Measurements from ENCODE around the gene ZNF808. TPM values are rescaled to one million over a fixed set of nuclear protein-coding genes. Genes with fewer than 3 reads are reported as not detected.
"Not testable (repeated sequence)": the region's sequence is repeated elsewhere in the genome, so short reads cannot be mapped to it uniquely, and the experiment has no call there.

ZNF808 gene
- polyA plus RNA-seq, 4 donors: 7.9 to 11.5 (median 10.4) TPM

- DNase-seq (ENCODE audit: low read depth in 4 of 4, low spot score in 3 of 4): not testable (repeated sequence)
Measured at GRCh38 chr19:52535385-52535770, 7.9 kb downstream of the ZNF808 start.

- DNase-seq (ENCODE audit: low read depth in 4 of 4, low spot score in 3 of 4): peak; percentile 59 to 63 (median 62)
Measured at GRCh38 chr19:52535771-52536447, 8.4 kb downstream of the ZNF808 start.

- DNase-seq (ENCODE audit: low read depth in 4 of 4, low spot score in 3 of 4): no peak
Measured at GRCh38 chr19:52536448-52536800, 9.0 kb downstream of the ZNF808 start.

- DNase-seq (ENCODE audit: low read depth in 4 of 4, low spot score in 3 of 4): not testable (repeated sequence)
Measured at GRCh38 chr19:52538815-52539214, 11.3 kb downstream of the ZNF808 start.

GRCh38 chr19:52541176-52541575 is 13.7 kb downstream of the ZNF808 start:
- DNase-seq (ENCODE audit: low read depth in 4 of 4, low spot score in 3 of 4): not testable (repeated sequence)

GRCh38 chr19:52541608-52542007 is 14.1 kb downstream of the ZNF808 start:
- no peak for DNase-seq (ENCODE audit: low read depth in 4 of 4, low spot score in 3 of 4)

GRCh38 chr19:52542541-52542940 is 15.1 kb downstream of the ZNF808 start:
- not testable (repeated sequence) for DNase-seq (ENCODE audit: low read depth in 4 of 4, low spot score in 3 of 4)

- no peak for DNase-seq (ENCODE audit: low read depth in 4 of 4, low spot score in 3 of 4)
Measured at GRCh38 chr19:52542984-52543664, 15.7 kb downstream of the ZNF808 start.

- no peak for DNase-seq (ENCODE audit: low read depth in 4 of 4, low spot score in 3 of 4)
Measured at GRCh38 chr19:52554216-52554971, 26.9 kb downstream of the ZNF808 start.

- DNase-seq (ENCODE audit: low read depth in 4 of 4, low spot score in 3 of 4): no peak
Measured at GRCh38 chr19:52557231-52557995, 29.9 kb downstream of the ZNF808 start.

GRCh38 chr19:52558732-52559445 is 31.4 kb downstream of the ZNF808 start:
- not testable (repeated sequence) for DNase-seq (ENCODE audit: low read depth in 4 of 4, low spot score in 3 of 4)

GRCh38 chr19:52561611-52562010 is 34.1 kb downstream of the ZNF808 start:
- not testable (repeated sequence) for DNase-seq (ENCODE audit: low read depth in 4 of 4, low spot score in 3 of 4)

- DNase-seq (ENCODE audit: low read depth in 4 of 4, low spot score in 3 of 4): no peak
Measured at GRCh38 chr19:52566121-52566520, 38.7 kb downstream of the ZNF808 start.

- DNase-seq (ENCODE audit: low read depth in 4 of 4, low spot score in 3 of 4): no peak
Measured at GRCh38 chr19:52566588-52566987, 39.1 kb downstream of the ZNF808 start.

GRCh38 chr19:52567921-52568320 is 40.5 kb downstream of the ZNF808 start:
- DNase-seq (ENCODE audit: low read depth in 4 of 4, low spot score in 3 of 4): no peak

GRCh38 chr19:52569638-52569999 is 42.2 kb downstream of the ZNF808 start:
- peak in 2 of 4 donors; percentile 20 to 36 for DNase-seq (ENCODE audit: low read depth in 4 of 4, low spot score in 3 of 4)

- peak; percentile 82 to 93 (median 88) for DNase-seq (ENCODE audit: low read depth in 4 of 4, low spot score in 3 of 4)
Measured at GRCh38 chr19:52570000-52570861, 42.8 kb downstream of the ZNF808 start, which contains the start of gene ZNF701. Gene ZNF701, plus strand, starts transcription at chr19:52570287. Its CDS starts 3,861 bp downstream, at chr19:52574148.

GRCh38 chr19:52584736-52585440 is 57.4 kb downstream of the ZNF808 start:
- DNase-seq (ENCODE audit: low read depth in 4 of 4, low spot score in 3 of 4): no peak
